Testis (tissue), 2 donors: ENCODE data around the gene CSF2.

Source experiments
- POLR2A ChIP-seq: fragments of 450-650 bp; IDR thresholded peaks from one replicate; pipeline ENCODE4 v1.6.1; 2017; ENCODE audit warnings: antibody characterized with exemption, mild to moderate bottlenecking, moderate library complexity
- TF ChIP-seq, protein P1 (sequence below), 3 experiments: fragments of 450-650 bp in 2 of 3; fragments of 200-600 bp in 1 of 3; sonication (generic) in 1 of 3; IDR thresholded peaks; one replicate each; pipeline ENCODE4 v1.5.1; 2016 to 2019; ENCODE audit warnings: antibody characterized with exemption in 3 of 3, mild to moderate bottlenecking in 2 of 3, moderate library complexity in 1 of 3

DNA sequence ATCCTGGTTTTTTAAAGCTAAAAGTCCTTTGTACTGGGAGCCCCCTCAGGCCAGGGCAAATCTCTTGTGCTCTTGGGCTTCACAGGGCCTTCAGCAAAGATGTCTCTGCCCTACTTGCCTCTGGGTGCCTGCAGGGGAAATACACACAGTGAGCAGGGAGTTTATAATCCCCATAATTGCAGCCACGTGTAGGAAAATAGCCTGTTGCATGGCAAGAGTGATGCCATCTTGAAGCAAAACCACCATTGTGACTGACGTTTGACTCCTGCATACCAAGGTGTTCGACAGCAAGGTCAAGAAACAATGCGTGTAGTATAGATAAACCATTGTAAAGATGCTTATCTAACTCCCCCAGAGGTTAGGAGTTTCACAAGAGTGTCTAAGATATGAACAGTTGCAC, 24.5 kb upstream of the CSF2 start:
- TF ChIP-seq, protein P1, sequence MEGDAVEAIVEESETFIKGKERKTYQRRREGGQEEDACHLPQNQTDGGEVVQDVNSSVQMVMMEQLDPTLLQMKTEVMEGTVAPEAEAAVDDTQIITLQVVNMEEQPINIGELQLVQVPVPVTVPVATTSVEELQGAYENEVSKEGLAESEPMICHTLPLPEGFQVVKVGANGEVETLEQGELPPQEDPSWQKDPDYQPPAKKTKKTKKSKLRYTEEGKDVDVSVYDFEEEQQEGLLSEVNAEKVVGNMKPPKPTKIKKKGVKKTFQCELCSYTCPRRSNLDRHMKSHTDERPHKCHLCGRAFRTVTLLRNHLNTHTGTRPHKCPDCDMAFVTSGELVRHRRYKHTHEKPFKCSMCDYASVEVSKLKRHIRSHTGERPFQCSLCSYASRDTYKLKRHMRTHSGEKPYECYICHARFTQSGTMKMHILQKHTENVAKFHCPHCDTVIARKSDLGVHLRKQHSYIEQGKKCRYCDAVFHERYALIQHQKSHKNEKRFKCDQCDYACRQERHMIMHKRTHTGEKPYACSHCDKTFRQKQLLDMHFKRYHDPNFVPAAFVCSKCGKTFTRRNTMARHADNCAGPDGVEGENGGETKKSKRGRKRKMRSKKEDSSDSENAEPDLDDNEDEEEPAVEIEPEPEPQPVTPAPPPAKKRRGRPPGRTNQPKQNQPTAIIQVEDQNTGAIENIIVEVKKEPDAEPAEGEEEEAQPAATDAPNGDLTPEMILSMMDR (IDR thresholded peaks at IDR 0.05) = no peak
- no peak for TF ChIP-seq POLR2A
